SKM-1 (cell line): ENCODE data around the gene CILP.

Source experiments
- DNase-seq: peaks from one replicate; lab custom pipeline; 2025; ENCODE audit not compliant: unreplicated experiment; lab: John Stamatoyannopoulos, UW

The CILP gene

DNA sequence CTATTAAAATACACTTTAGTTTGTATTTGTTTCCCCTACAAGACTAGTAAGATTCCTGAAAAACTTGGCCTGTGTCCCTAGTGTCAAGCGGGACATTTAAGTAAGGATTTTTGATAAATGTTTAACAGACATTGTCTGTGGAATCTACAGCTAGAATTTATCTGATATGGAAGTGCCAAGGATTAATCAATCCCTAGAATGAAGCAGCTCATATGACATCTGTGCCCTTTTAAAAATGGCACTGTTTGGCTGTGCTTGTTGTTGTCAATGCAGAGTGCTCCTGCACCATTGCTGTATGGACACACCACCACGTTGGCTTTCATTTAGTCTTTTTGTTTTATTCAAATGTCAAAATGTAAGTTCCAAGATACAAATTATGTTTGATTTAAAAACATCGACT, 63.4 kb downstream of the CILP start:
- no peak for DNase-seq

DNA sequence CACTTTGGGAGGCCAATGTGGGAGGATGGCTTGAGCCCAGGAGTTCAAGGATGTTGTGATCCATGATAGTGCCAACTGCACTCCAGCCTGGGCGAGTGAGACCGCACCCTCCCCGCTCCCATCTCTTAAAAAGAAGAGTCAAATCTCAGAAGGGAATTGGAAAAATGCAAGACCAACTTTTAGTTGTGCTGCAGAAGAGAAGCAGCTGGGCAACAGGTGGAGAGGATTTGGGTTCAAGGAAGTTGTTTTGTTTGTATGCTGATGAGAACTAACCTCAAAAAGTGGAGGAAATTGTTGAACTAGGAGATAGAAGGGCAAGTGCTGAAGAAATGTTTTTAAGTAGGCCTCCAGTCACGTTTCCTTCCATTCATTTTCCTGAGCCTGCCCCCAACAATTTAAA, 64.8 kb downstream of the CILP start:
- DNase-seq, result no peak
